SU-DHL-6 (cell line): Measurements from ENCODE around the gene ATP4B.
"Not testable (repeated sequence)": the region's sequence is repeated elsewhere in the genome, so short reads cannot be mapped to it uniquely, and the experiment has no call there.

Experiments used
- H2AFZ ChIP-seq: fragments of 200-600 bp; sonication (generic); 2 replicates; pipeline ENCODE4 v1.6.1; 2014; ENCODE audit warnings: low read depth, mild to moderate bottlenecking, moderate library complexity, mixed read lengths, antibody characterized with exemption, low read length; ENCODE audit not compliant: severe bottlenecking
- H3F3A ChIP-seq: fragments of 200-600 bp; shearing (Covaris generic); 2 replicates; pipeline ENCODE4 v1.6.0; 2016; ENCODE audit warnings: antibody characterized with exemption, mild to moderate bottlenecking; ENCODE audit not compliant: insufficient read depth
- H3K27ac ChIP-seq: fragments of 200-600 bp; sonication (generic); 2 replicates; pipeline ENCODE4 v1.5.1; 2016; ENCODE audit warnings: low read depth, mild to moderate bottlenecking, low read length, moderate library complexity, mixed read lengths
- H3K27me3 ChIP-seq: fragments of 200-600 bp; sonication (generic), shearing (Covaris generic); 2 replicates; pipeline ENCODE4 v1.6.0; 2014; ENCODE audit warnings: mild to moderate bottlenecking, low read length
- H3K36me3 ChIP-seq: fragments of 200-600 bp; sonication (generic); 2 replicates; pipeline ENCODE4 v1.6.1; 2014; ENCODE audit warnings: mild to moderate bottlenecking, low read length, mixed read lengths
- H3K4me2 ChIP-seq: fragments of 300-600, 200-600 bp; shearing (Covaris generic), sonication (generic); 2 replicates; pipeline ENCODE4 v1.6.0; 2014; ENCODE audit warnings: low read length, low read depth, mild to moderate bottlenecking; ENCODE audit not compliant: poor library complexity, severe bottlenecking
- H3K4me3 ChIP-seq: fragments of 200-600 bp; sonication (generic); 2 replicates; pipeline ENCODE4 v1.5.1; 2014; ENCODE audit warnings: antibody characterized with exemption, low read length, mild to moderate bottlenecking, mixed read lengths; ENCODE audit not compliant: insufficient read depth, poor library complexity, severe bottlenecking
- H3K79me2 ChIP-seq: fragments of 200-600 bp; sonication (generic); 2 replicates; pipeline ENCODE4 v1.6.1; 2014; ENCODE audit warnings: mild to moderate bottlenecking, low read length, moderate library complexity; ENCODE audit not compliant: insufficient read depth
- H3K9ac ChIP-seq: fragments of 200-600 bp; sonication (generic); 2 replicates; pipeline ENCODE4 v1.7.0; 2014; ENCODE audit warnings: mild to moderate bottlenecking, low read length
- H3K9me2 ChIP-seq: fragments of 200-600 bp; sonication (generic); replicated peaks from 2 replicates; pipeline ENCODE4 v1.6.1; 2014; ENCODE audit warnings: low read length; ENCODE audit not compliant: insufficient read depth
- H3K9me3 ChIP-seq: fragments of 200-600 bp; sonication (generic); 2 replicates; pipeline ENCODE4 v1.6.1; 2014; ENCODE audit warnings: low read length, mixed read lengths; ENCODE audit not compliant: insufficient read depth
- H4K20me1 ChIP-seq: fragments of 200-600 bp; sonication (generic); 2 replicates; pipeline ENCODE4 v1.6.1; 2014; ENCODE audit warnings: low read depth, mild to moderate bottlenecking, antibody characterized with exemption, low read length, moderate library complexity, mixed read lengths
- EZH2phosphoT487 ChIP-seq: fragments of 200-600 bp; sonication (generic), shearing (Covaris generic); conservative IDR thresholded peaks from 2 replicates; pipeline ENCODE4 v1.6.1; 2018; ENCODE audit warnings: mild to moderate bottlenecking, antibody characterized with exemption, low read length, moderate library complexity, mixed read lengths
- TF ChIP-seq, protein P1 (sequence below): fragments of 200-600 bp; sonication (generic); IDR thresholded peaks from one replicate; pipeline ENCODE4 v1.5.1; 2017; ENCODE audit warnings: antibody characterized with exemption, mild to moderate bottlenecking, low read length, moderate library complexity; ENCODE audit not compliant: insufficient read depth, poor library complexity, severe bottlenecking

Gene ATP4B

DNA sequence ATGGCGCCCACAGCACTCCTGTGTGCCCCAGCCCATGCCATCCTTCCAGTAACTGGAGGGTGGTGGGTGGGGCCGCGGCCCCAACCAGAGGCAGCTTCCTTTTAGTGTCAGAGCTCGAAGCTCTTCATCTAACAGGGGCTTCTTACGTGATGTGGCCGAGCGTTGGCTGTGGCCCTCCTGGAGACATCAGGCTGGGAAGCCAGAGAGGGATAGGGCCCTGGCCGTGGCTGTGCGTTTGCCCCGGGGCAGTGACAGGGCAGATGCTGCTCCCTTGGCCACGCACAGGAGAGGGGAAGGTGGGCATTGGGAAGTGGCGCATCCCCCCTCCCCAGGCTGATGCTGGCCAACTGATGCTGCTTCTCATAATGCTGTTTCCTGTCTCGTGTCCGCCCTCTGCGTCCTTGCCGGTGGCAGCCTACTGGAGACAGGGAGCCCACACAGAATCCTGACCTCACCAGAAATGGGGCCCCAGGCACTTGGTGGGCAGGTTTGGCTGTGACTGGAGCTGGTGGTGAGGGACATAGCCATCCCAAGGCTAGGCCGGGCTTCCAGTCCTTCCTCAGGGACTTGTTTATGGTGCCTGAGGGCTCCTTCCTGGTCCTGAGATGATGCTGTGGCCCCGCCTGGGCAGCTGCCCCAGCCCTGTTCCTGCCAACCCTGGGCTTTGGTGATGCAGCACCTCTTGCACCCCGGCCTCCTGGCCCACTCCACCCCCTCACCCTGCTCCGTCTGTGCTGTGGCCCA is 34.3 kb downstream of the ATP4B start:
- TF ChIP-seq, protein P1, sequence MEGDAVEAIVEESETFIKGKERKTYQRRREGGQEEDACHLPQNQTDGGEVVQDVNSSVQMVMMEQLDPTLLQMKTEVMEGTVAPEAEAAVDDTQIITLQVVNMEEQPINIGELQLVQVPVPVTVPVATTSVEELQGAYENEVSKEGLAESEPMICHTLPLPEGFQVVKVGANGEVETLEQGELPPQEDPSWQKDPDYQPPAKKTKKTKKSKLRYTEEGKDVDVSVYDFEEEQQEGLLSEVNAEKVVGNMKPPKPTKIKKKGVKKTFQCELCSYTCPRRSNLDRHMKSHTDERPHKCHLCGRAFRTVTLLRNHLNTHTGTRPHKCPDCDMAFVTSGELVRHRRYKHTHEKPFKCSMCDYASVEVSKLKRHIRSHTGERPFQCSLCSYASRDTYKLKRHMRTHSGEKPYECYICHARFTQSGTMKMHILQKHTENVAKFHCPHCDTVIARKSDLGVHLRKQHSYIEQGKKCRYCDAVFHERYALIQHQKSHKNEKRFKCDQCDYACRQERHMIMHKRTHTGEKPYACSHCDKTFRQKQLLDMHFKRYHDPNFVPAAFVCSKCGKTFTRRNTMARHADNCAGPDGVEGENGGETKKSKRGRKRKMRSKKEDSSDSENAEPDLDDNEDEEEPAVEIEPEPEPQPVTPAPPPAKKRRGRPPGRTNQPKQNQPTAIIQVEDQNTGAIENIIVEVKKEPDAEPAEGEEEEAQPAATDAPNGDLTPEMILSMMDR: no peak
- Histone ChIP-seq H3K9me3 (no peaks in the 10 kb centered on the region), H3F3A (no peaks in the 10 kb centered on the region), H3K4me3 (no peak overlapping the region), H2AFZ (no peak overlapping the region), H4K20me1 (peaks cover 8% of the 10 kb centered on the region), H3K9ac (no peak overlapping the region), H3K4me2 (no peak overlapping the region), H3K79me2 (peaks cover 81% of the 10 kb centered on the region), H3K36me3 (peaks cover 15% of the 10 kb centered on the region; the same call in 1 of the 2 replicates), H3K9me2 (no peaks in the 10 kb centered on the region), H3K27ac (no peak overlapping the region), H3K27me3 (no peaks in the 10 kb centered on the region)

DNA sequence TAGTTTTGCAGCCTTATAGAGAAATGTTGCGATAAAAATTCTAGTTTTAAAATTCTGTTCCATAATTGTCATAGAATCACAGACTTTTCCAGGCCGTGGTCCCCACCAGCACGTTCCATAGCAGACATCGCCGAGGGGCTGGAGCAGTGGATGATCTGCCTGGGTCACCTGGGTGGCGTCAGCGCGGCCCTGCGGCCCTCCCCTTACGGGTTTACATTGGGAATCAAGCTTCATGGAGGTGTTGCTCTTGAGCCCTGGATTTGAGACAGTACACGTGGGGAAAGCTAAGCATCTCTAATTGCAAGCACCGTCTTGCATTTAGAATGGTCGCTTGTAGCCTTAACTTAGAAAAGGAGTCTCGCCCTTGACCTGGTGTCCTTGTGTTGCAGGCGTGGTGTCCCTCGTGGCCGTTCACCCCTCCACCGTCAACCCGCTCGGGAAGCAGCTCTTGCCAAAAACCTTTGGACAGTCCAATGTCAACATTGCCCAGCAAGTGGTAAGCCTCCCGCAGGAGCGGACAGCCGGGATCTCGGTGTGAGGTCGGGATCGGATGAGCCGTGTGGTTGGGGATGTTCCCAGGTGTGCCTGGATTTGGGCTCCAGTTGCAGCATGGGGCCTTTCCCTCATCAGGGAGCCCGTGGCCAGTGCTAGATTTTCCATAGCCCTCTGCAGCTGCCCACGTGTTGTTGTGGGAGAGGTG is 35.1 kb downstream of the ATP4B start:
- Histone ChIP-seq H3K9me2 (no peaks in the 10 kb centered on the region), H3K79me2 (peaks cover 81% of the 10 kb centered on the region), H3K27me3 (no peaks in the 10 kb centered on the region), H2AFZ (no peak overlapping the region), H3K9me3 (no peaks in the 10 kb centered on the region), H3K9ac (no peak overlapping the region), H3K4me2 (no peak overlapping the region), H3K4me3 (no peak overlapping the region), H3K36me3 (peaks cover 15% of the 10 kb centered on the region; the same call in 1 of the 2 replicates), H3F3A (no peaks in the 10 kb centered on the region), H4K20me1 (peaks cover 9% of the 10 kb centered on the region), H3K27ac (no peak overlapping the region)
- no peak for TF ChIP-seq EZH2phosphoT487
- TF ChIP-seq, protein P1: no peak

DNA sequence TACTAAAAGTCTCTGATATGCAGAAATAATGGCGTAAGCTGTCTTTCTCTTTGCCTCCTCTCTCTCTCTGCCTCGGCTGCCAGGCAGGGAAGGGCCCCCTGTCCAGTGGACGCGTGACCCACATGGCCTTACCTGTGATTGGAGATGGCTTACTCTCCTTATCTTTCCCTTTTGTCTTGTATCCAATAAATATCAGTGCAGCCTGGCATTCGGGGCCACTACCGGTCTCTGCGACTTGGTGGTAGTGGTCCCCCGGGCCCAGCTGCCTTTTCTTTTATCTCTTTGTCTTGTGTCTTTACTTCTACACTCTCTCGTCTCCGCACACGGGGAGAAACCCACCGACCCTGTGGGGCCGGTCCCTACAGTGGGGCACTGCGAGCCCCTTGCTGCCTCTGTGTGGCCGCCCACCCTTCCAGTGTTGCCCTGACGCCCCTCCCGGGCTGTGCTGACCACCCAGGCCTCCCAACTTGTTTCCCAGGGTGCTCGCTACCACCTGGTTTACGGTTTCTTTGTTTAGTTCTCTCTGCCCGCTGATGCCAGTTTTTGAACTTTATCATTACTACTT is 35.9 kb downstream of the ATP4B start:
- peaks cover 13% of the 10 kb centered on the region for H4K20me1 ChIP-seq
- not testable (repeated sequence) for H3F3A ChIP-seq, H3K9me2 ChIP-seq, H3K27me3 ChIP-seq, H3K27ac ChIP-seq, H3K4me2 ChIP-seq, H2AFZ ChIP-seq, H3K4me3 ChIP-seq, H3K9ac ChIP-seq, H3K9me3 ChIP-seq
- peaks cover 81% of the 10 kb centered on the region for H3K79me2 ChIP-seq
- H3K36me3 ChIP-seq: peaks cover 15% of the 10 kb centered on the region; the same call in 1 of the 2 replicates

DNA sequence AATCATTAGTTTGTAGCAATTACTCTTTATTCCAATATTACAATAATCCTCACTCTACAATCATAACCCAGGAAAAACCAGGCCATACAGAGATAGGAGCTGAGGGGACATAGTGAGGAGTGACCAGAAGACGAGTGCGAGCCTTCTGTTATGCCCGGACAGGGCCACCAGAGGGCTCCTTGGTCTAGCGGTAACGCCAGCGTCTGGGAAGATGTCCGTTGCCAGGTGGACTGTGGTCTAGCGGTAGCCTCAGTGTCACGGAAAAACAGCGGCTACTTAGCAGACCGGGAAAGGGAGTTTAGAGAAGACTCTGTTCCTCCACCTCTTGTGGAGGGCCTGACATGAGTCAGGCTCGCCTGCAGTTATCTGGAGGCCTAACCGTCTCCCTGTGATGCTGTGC is 36.5 kb downstream of the ATP4B start:
- H3K4me3 ChIP-seq, H3K27me3 ChIP-seq, H3K9me3 ChIP-seq, H3F3A ChIP-seq, H3K4me2 ChIP-seq, H3K9me2 ChIP-seq, H2AFZ ChIP-seq, H3K27ac ChIP-seq, H3K9ac ChIP-seq: not testable (repeated sequence)
- peaks cover 16% of the 10 kb centered on the region for H3K36me3 ChIP-seq
- H3K79me2 ChIP-seq: peaks cover 81% of the 10 kb centered on the region
- H4K20me1 ChIP-seq: peaks cover 14% of the 10 kb centered on the region
